HEK293 (cell line): ENCODE measurements around the gene DOCK4.

Experiments
- CTCF ChIA-PET: fragments of 350-600 bp; formaldehyde crosslinking; extraction: SDS; loops from one replicate; lab custom pipeline; 2021; ENCODE audit warnings: antibody characterized with exemption; lab: Yijun Ruan, JAX
- POLR2A ChIA-PET: fragments of 300-600 bp; formaldehyde crosslinking; extraction: SDS; loops from one replicate; lab custom pipeline; 2020; ENCODE audit warnings: antibody characterized with exemption, inconsistent platforms; lab: Yijun Ruan, JAX
- H3K27ac ChIP-seq: fragments of 200-500 bp; sonication (Bioruptor generic); 2 replicates; pipeline ENCODE4 v1.5.1; 2014; ENCODE audit warnings: low read depth, low read length, control low read depth, inconsistent platforms; ENCODE audit errors: extremely low read depth
- H3K36me3 ChIP-seq, 2 experiments: fragments of 200-500 bp in 1 of 2; sonication (Bioruptor generic) in 1 of 2; 1 replicate in 1 of 2; 2 replicates in 1 of 2; pipeline ENCODE4 v1.5.1; 2014 to 2017; ENCODE audit warnings: inconsistent platforms in 2 of 2, low read length in 2 of 2; ENCODE audit not compliant: control insufficient read depth in 2 of 2, insufficient read depth in 1 of 2
- H3K4me1 ChIP-seq: fragments of 200-500 bp; sonication (Bioruptor generic); 2 replicates; pipeline ENCODE4 v1.5.1; 2014; ENCODE audit warnings: mild to moderate bottlenecking, low read length, inconsistent platforms; ENCODE audit not compliant: control insufficient read depth, insufficient read depth
- H3K4me3 ChIP-seq: 2 replicates; pipeline ENCODE4 v1.5.1; 2011; ENCODE audit warnings: low read depth, mild to moderate bottlenecking, control low read depth, low read length, moderate library complexity
- H3K9me3 ChIP-seq: fragments of 200-500 bp; sonication (Bioruptor generic); 2 replicates; pipeline ENCODE4 v1.5.1; 2014; ENCODE audit warnings: low read depth, low read length, inconsistent platforms; ENCODE audit not compliant: control insufficient read depth, insufficient read depth
- GFI1B ChIP-seq: fragments of 450-650 bp; formaldehyde crosslinking; IDR thresholded peaks from 2 replicates; pipeline ENCODE4 v1.5.1; 2016; ENCODE audit warnings: missing biosample characterization, missing genetic modification characterization
- ZBTB10 ChIP-seq: fragments of 450-650 bp; formaldehyde crosslinking; IDR thresholded peaks from 2 replicates; pipeline ENCODE4 v1.5.1; 2016; ENCODE audit warnings: missing biosample characterization, missing genetic modification characterization
- ZBTB48 ChIP-seq: fragments of 450-650 bp; formaldehyde crosslinking; IDR thresholded peaks from 2 replicates; pipeline ENCODE4 v1.5.1; 2016; ENCODE audit warnings: missing biosample characterization, missing genetic modification characterization
- ZIC2 ChIP-seq: fragments of 450-650 bp; formaldehyde crosslinking; IDR thresholded peaks from 2 replicates; pipeline ENCODE4 v1.5.1; 2016; ENCODE audit warnings: missing biosample characterization, missing genetic modification characterization
- ZNF121 ChIP-seq: fragments of 450-650 bp; formaldehyde crosslinking; IDR thresholded peaks from 2 replicates; pipeline ENCODE4 v1.5.1; 2016; ENCODE audit warnings: missing biosample characterization, missing genetic modification characterization
- ZNF133 ChIP-seq: fragments of 450-650 bp; formaldehyde crosslinking; IDR thresholded peaks from 2 replicates; pipeline ENCODE4 v1.5.1; 2016; ENCODE audit warnings: missing biosample characterization, missing genetic modification characterization
- ZNF19 ChIP-seq: fragments of 450-650 bp; formaldehyde crosslinking; IDR thresholded peaks from 2 replicates; pipeline ENCODE4; 2016; ENCODE audit warnings: missing biosample characterization, missing genetic modification characterization, low read depth
- ZNF223 ChIP-seq: fragments of 450-650 bp; formaldehyde crosslinking; IDR thresholded peaks from 2 replicates; pipeline ENCODE4 v1.5.1; 2016; ENCODE audit warnings: missing biosample characterization, missing genetic modification characterization
- ZNF23 ChIP-seq: fragments of 450-650 bp; formaldehyde crosslinking; IDR thresholded peaks from 2 replicates; pipeline ENCODE4 v1.5.1; 2016; ENCODE audit warnings: missing biosample characterization, missing genetic modification characterization, borderline replicate concordance
- ZNF341 ChIP-seq: fragments of 450-650 bp; formaldehyde crosslinking; IDR thresholded peaks from 2 replicates; pipeline ENCODE4; 2016; ENCODE audit warnings: low read depth, missing biosample characterization, missing genetic modification characterization
- ZNF366 ChIP-seq: fragments of 450-650 bp; formaldehyde crosslinking; conservative IDR thresholded peaks from 2 replicates; pipeline ENCODE4 v1.5.1; 2016; ENCODE audit warnings: missing biosample characterization, missing genetic modification characterization
- ZNF37A ChIP-seq: fragments of 450-650 bp; IDR thresholded peaks from 2 replicates; pipeline ENCODE4 v1.5.1; 2018; ENCODE audit warnings: missing biosample characterization, missing genetic modification characterization
- ZNF449 ChIP-seq: fragments of 450-650 bp; formaldehyde crosslinking; IDR thresholded peaks from 2 replicates; pipeline ENCODE4 v1.5.1; 2017; ENCODE audit warnings: missing biosample characterization, mild to moderate bottlenecking, missing genetic modification characterization, moderate library complexity
- ZNF48 ChIP-seq: fragments of 450-650 bp; formaldehyde crosslinking; IDR thresholded peaks from 2 replicates; pipeline ENCODE4 v1.5.1; 2016; ENCODE audit warnings: missing biosample characterization, missing genetic modification characterization
- ZNF513 ChIP-seq: fragments of 450-650 bp; IDR thresholded peaks from 2 replicates; pipeline ENCODE4 v1.5.1; 2018; ENCODE audit warnings: missing biosample characterization, missing genetic modification characterization
- ZNF514 ChIP-seq: fragments of 450-650 bp; formaldehyde crosslinking; IDR thresholded peaks from 2 replicates; pipeline ENCODE4 v1.5.1; 2016; ENCODE audit warnings: missing biosample characterization, missing genetic modification characterization
- ZNF549 ChIP-seq: fragments of 450-650 bp; IDR thresholded peaks from 2 replicates; pipeline ENCODE4 v1.5.1; 2018; ENCODE audit warnings: missing biosample characterization, missing genetic modification characterization, mild to moderate bottlenecking, inconsistent platforms, moderate library complexity
- ZNF658 ChIP-seq: fragments of 450-650 bp; formaldehyde crosslinking; IDR thresholded peaks from 2 replicates; pipeline ENCODE4; 2016; ENCODE audit warnings: missing biosample characterization, missing genetic modification characterization
- ZNF660 ChIP-seq: fragments of 450-650 bp; IDR thresholded peaks from 2 replicates; pipeline ENCODE4 v1.5.1; 2018; ENCODE audit warnings: missing biosample characterization, mild to moderate bottlenecking, missing genetic modification characterization
- ZSCAN18 ChIP-seq: fragments of 450-650 bp; formaldehyde crosslinking; IDR thresholded peaks from 2 replicates; pipeline ENCODE4 v1.5.1; 2016; ENCODE audit warnings: missing biosample characterization, missing genetic modification characterization

The DOCK4 gene

GRCh38 chr7:111914291-111914690, 291.9 kb downstream of the DOCK4 start:
- ChIA-PET POLR2A (no interaction called here), CTCF (no interaction called here)

GRCh38 chr7:111911166-111911961, 294.8 kb downstream of the DOCK4 start:
- Histone ChIP-seq H3K4me1 (no peaks in the 10 kb centered on the region), H3K9me3 (no peaks in the 10 kb centered on the region), H3K36me3 (no peaks in the 10 kb centered on the region), H3K27ac (no peak overlapping the region)
- POLR2A ChIA-PET = no interaction called here
- TF ChIP-seq ZNF449 (tag by site-specific recombination) = no peak
- TF ChIP-seq ZNF549 (tag by site-specific recombination) = no peak
- no peak for TF ChIP-seq ZIC2 (tag by site-specific recombination)
- no peak for TF ChIP-seq ZNF37A (tag by site-specific recombination)
- TF ChIP-seq ZNF48 = no peak
- TF ChIP-seq ZBTB48 (tag by site-specific recombination) = no peak
- TF ChIP-seq, all 188 proteins: peak for 0
- CTCF ChIA-PET = interaction anchor here (0.7 kb wide), 1 partner anchor 161 kb away, joined by 3 read pairs; no protein-coding TSS in a partner anchor
- no peak overlapping the region for H3K4me3 ChIP-seq

More at GRCh38 chr7:111914291-111914690, 291.9 kb downstream of the DOCK4 start:
- H3K4me3 ChIP-seq = no peak overlapping the region
- H3K27ac ChIP-seq = no peak overlapping the region
- H3K36me3 ChIP-seq = no peaks in the 10 kb centered on the region
- no peaks in the 10 kb centered on the region for H3K9me3 ChIP-seq
- H3K4me1 ChIP-seq = no peaks in the 10 kb centered on the region
- TF ChIP-seq ZNF19 = no peak
- TF ChIP-seq ZNF341 (tag by site-specific recombination) = no peak
- no peak for TF ChIP-seq ZNF23 (tag by site-specific recombination)
- no peak for TF ChIP-seq ZNF366 (tag by site-specific recombination)
- no peak for TF ChIP-seq ZIC2 (tag by site-specific recombination)
- TF ChIP-seq ZSCAN18 (tag by site-specific recombination) = no peak
- TF ChIP-seq ZBTB10 = no peak
- TF ChIP-seq ZNF658 (tag by site-specific recombination) = no peak
- no peak for TF ChIP-seq ZNF513
- no peak for TF ChIP-seq ZNF121
- TF ChIP-seq ZNF660 = no peak
- TF ChIP-seq ZNF223 = no peak
- TF ChIP-seq ZNF133 (tag by site-specific recombination) = no peak
- no peak for TF ChIP-seq GFI1B (tag by site-specific recombination)
- TF ChIP-seq ZNF514 (tag by site-specific recombination) = no peak
- TF ChIP-seq, all 188 proteins: peak for 0
